Activated gamma-delta T cell (primary cell): ENCODE measurements around the gene ARMC12.

ENCODE experiments used
- DNase-seq: peaks from one replicate; lab custom pipeline; 2025; lab: John Stamatoyannopoulos, UW

The ARMC12 gene

DNA sequence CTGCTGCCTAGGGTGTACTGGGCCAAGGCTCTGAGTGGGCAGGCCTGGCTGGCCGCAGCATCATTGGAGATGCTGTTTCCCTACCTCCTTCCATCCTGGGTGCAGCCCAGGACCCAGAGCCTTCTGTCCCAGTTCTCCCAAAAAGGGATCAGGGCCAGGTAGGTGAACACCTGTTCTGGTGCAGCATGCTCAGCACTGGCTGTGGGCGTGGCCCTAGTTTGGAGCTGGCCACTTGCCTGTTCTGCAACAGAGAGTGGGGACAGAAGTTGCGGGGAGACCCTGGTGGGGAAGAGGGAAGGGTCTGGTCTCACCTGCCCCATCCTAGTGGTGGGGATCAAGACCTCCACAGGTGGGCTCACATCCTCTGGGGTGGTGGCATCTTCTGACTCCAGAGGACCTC lies 1.4 kb upstream of the ARMC12 start:
- no peak for DNase-seq

- no peak for DNase-seq
Observed at GRCh38 chr6:35736253-35736894, 458 bp upstream of the ARMC12 start.

DNA sequence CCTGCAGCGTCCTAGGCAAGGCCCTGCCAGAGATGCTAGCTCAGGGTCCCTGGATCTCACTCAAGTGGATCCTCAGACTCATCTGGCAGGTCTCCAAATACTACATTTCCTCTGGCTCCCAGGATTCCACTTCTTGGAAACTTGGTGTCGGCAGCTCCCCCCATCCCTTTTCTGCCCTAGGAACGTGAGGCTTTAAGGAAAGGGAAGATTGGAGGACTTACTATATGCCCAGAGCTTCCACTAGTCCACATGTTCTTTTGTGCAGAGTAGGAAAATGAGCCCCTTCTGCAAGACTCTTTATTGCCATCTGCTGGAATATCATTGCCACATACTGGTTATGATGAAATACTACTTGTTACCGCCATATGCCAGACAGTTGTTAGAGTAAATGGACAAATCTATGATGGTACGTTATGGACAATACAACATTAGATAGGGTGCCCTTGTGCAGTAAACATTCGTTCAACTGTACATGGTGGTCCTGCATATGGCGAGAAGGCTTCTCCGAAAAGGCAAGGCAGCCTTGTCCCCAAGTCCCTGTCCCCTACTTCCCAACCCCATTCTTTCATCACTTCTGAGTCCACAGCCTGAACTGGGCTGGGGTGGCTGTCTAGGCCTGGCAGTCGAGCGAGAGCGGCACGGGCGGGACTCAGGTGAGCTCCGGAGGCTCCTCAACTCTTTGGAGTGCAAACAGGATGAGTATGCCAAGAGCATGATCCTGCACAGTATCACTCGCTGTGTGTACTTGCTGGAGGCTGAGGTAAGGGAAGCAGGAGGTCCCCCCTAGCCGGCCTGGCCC lies 780 bp downstream of the ARMC12 start:
- DNase-seq = no peak

- DNase-seq = no peak
Observed at GRCh38 chr6:35739645-35740524, 3.1 kb downstream of the ARMC12 start.

- no peak for DNase-seq
Observed at GRCh38 chr6:35742842-35743241, 6.0 kb downstream of the ARMC12 start.

DNA sequence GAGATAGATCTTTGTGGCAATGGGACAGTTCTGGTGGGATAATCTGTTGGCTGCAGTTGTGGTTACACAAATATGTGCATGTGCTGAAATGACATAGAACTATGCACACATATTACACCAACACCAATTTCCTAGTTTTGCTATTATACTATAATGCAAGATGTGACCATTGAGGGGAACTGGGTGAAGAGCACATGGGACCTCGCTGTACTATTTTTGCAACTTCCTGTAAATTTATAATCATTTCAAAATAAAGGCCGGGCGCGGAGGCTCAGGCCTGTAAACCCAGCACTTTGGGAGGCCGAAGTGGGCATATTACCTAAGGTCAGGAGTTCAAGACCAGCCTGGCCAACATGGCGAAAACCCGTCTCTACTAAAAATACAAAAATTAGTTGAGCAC lies 8.7 kb downstream of the ARMC12 start:
- DNase-seq = no peak

DNA sequence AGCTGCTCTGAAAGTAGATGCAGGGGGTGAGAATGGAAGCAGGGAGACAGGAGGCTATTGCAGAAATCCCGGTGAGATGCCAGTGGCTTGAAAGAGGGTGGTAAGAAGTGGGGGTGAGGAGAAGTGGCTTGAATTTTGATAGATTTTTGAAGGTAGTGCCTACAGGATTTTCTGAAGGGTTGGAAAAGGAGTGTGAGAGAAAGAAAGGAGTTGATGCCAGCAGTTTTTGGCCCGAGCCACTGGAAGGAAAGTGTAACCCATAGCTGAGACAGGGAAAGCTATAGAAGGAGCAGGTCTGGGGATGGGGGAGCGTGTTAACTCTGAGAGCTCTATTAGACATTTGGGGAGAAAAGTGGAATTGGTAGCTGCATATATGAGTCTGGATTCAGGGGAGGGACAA lies 9.7 kb downstream of the ARMC12 start:
- no peak for DNase-seq

GRCh38 chr6:35747877-35748276 lies 11.0 kb downstream of the ARMC12 start:
- no peak for DNase-seq

GRCh38 chr6:35750557-35750956 lies 13.7 kb downstream of the ARMC12 start:
- no peak for DNase-seq

DNA sequence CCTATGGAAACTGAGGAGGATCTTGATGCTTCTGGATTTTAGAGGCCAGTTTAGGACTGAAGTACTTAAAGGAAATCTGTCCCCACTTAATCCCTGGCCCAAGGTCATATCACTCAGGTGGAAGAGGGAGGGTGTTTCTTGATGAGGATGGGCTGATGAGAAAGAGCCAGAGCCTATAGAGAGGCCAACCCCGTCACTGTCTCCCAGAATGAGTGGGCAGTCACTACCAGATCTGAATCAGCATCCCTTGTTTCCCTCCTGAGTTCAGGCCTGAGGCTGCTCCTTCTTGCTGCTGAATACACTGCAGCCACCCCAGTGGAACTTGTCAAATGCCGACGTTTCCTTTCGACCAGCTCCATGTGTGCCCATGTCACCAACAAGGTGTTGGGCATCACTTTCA lies 14.8 kb downstream of the ARMC12 start:
- DNase-seq = no peak

GRCh38 chr6:35752330-35752729 lies 15.5 kb downstream of the ARMC12 start:
- DNase-seq = no peak

DNA sequence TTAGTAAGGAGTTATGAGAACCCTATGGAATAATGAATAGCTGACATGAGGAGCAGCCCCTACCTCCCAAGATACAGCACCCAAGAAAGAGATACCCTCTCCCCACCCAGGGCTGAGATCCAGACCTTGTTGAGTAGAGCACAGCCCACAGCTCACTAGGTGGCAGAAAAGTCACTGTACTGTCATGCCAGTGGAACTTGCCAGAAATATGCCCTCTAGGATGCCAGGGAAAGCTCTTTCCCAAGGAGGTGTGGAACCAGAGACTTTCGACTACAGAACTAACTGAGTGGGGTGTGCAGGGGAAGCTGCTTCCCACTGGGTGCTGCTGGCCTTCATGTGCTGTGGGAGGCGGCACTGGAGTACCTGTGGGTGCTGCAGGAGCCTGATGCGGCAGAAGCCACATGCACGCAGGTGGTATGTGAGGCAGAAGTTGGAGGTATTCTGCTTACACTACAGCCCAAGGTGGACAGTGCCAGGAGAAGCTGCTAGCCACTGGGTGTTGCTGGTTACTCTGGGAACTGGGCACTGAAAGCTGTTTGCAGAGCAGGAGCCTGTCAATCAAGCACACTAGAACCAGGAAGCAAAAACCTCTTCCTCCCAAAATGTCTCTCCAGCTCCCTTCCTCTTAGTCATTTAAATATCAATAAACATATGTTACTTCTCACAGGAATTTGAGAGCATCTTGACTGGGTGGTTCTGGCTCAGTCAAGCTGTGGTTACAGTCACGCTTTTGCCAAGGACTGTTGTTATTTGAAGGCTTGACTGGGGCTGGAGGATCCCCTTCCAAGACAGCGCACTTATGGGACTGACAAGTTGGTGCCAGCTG lies 17.8 kb downstream of the ARMC12 start:
- no peak for DNase-seq

- DNase-seq = no peak
Observed at GRCh38 chr6:35755278-35755924, 18.6 kb downstream of the ARMC12 start.

GRCh38 chr6:35757456-35758123 lies 20.8 kb downstream of the ARMC12 start:
- no peak for DNase-seq

DNA sequence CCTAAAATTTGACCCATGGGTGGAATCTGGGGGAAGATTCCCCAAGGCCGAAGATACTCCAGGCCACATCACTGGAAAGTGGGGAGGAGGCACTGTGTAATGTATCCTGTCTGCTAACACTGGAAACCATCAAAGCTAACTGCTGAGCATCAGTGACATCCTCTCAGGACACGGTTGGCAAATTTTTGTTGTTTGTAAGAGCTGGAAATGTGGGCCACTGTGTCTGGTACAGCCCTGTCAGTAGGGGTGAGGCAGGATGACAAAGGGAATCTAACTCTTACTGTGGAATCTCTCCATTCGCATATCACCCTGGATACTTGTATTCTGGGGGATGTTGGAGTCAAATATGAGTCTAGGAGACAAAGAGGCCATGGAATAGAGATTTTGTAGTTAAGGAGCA lies 22.6 kb downstream of the ARMC12 start:
- no peak for DNase-seq

DNA sequence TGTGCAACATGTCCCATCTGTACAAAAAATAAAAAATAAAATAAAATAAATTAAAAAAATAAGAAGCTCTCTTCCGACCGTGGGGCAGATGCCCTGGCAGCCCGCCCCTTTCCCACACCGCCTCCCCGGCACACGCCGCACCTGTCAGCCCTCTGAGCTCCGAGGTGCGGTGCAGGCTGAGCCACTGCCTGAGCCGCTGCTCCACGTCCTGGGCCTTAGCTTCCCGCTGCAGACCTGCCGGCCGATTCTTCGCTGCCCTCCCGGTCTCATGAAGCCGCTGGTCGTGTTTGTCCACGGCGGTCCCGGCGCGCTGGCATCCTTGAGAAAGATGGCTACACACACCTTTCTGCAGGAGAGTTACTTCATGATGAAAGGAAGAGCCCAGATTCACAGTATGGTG lies 28.9 kb downstream of the ARMC12 start:
- DNase-seq = no peak

DNA sequence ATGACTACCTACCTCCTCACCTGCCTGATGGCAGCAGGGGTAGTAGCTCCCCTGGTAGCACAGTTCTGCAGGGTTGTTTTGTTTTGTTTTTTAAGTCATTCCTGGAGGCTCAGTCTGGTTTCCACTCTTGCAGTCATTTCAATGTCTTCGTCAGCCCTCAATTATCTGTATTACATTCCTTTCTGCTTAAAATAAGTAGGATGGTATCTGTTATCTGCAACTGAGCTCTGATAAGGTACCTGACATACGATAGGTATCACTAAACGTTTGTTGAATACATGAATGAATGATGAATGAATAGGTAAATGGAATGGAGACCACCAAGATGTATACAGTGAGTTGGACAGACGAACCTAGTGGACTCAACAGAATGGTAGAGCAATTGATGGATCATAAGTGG lies 32.4 kb downstream of the ARMC12 start:
- no peak for DNase-seq

GRCh38 chr6:35771343-35771627 lies 34.5 kb downstream of the ARMC12 start:
- DNase-seq = no peak

DNA sequence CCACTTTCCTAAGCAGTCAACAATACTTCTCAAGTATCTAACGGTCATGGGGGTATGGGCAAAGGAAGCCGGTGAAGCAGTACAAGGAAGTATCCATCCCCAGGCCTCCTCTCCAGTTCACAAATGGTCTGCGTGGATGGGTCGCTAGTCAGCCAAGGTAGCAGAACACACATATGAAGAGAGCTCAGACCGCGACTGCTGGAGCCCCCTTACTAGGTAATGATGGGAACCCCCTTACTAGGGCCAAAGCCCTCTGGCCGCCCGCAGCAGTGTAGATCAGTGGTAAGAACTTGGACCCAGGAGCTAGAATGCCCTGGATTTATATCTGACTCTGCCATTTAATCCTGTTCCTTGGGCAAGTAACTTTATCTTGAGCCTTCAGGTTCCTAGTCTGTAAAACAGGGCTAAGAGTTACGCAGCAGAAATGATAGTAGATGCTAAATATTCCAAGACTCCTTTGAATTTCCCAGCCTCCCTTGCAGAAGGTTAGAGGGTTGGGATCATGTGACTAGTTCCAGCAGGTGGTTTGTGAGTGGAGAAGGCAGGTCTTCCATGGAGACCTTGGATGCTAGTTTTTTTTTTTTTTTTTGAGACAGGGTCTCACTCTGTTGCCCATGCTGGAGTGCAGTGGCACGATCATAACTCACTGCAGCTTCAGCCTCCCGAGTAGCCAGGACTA lies 37.4 kb downstream of the ARMC12 start:
- DNase-seq = no peak

DNA sequence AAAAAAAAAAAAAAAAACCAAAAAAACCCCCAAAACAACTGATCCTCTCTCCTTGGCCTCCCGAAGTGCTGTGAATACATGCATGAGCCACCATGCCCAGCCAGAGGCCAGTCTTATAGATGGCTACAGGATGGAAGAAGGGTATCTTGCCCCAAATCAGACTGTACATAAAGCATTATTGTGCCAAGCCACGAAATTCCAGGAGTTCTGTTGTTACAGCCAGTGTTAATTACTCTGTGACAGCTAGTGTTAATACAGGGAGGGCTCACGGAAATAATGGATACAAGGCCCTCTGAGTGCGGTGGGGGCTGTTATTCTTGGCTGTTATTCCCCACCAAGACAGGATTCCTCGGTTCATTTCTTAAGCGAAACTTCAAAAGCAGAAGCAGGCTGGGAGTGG lies 38.2 kb downstream of the ARMC12 start:
- no peak for DNase-seq
